GM18505 (cell line): Measurements from ENCODE around the gene IFT88.
A peak's percentile ranks its signal among the peaks of the same experiment; 100 is the strongest.

Experiments
- ATAC-seq: cut with Tn5 transposase; IDR thresholded peaks from one replicate; pipeline ENCODE4 v1.9.1; 2021; ENCODE audit not compliant: unreplicated experiment
- POLR2A ChIP-seq: IDR thresholded peaks from 4 replicates; pipeline ENCODE4 v1.6.1; 2011; ENCODE audit warnings: borderline replicate concordance; ENCODE audit not compliant: insufficient read depth, insufficient read length; ENCODE audit errors: extremely low read depth

Gene IFT88

GRCh38 chr13:20566898-20567874 is at the start of gene IFT88:
Gene IFT88 (plus strand): TSS chr13:20567157. CDS start chr13:20574386, 7,229 bp downstream.
- TF ChIP-seq POLR2A, result peak; percentile 57
- ATAC-seq, result peak; percentile 89

- no peak for ATAC-seq
- TF ChIP-seq POLR2A, result no peak
Observed at GRCh38 chr13:20518660-20519100, 48.3 kb upstream of the IFT88 start.

GRCh38 chr13:20519875-20520274 is 47.1 kb upstream of the IFT88 start:
- no peak for TF ChIP-seq POLR2A
- ATAC-seq, result no peak

GRCh38 chr13:20521364-20522115 is 45.4 kb upstream of the IFT88 start:
- no peak for TF ChIP-seq POLR2A

GRCh38 chr13:20525144-20525600 is 41.8 kb upstream of the IFT88 start:
- no peak for TF ChIP-seq POLR2A
- peak; percentile 1 for ATAC-seq

More at GRCh38 chr13:20521364-20522115, 45.4 kb upstream of the IFT88 start:
- ATAC-seq, result no peak

- ATAC-seq, result peak; percentile 84
- TF ChIP-seq POLR2A, result peak; percentile 57
Observed at GRCh38 chr13:20525601-20526544, 41.1 kb upstream of the IFT88 start, which contains the start of gene CRYL1. Gene CRYL1 (minus strand): TSS chr13:20525857. CDS start chr13:20525794, 63 bp downstream.

GRCh38 chr13:20526664-20527063 is 40.3 kb upstream of the IFT88 start:
- TF ChIP-seq POLR2A, result no peak
- no peak for ATAC-seq

GRCh38 chr13:20528452-20528851 is 38.5 kb upstream of the IFT88 start:
- no peak for ATAC-seq
- no peak for TF ChIP-seq POLR2A

GRCh38 chr13:20534038-20534608 is 32.8 kb upstream of the IFT88 start:
- TF ChIP-seq POLR2A, result no peak
- ATAC-seq, result no peak

GRCh38 chr13:20536992-20537391 is 30.0 kb upstream of the IFT88 start:
- TF ChIP-seq POLR2A, result no peak
- no peak for ATAC-seq

- no peak for ATAC-seq
- no peak for TF ChIP-seq POLR2A
Observed at GRCh38 chr13:20544201-20544923, 22.6 kb upstream of the IFT88 start.

GRCh38 chr13:20546556-20546955 is 20.4 kb upstream of the IFT88 start:
- no peak for TF ChIP-seq POLR2A
- ATAC-seq, result peak; percentile 69

- ATAC-seq, result no peak
- TF ChIP-seq POLR2A, result no peak
Observed at GRCh38 chr13:20547479-20547908, 19.5 kb upstream of the IFT88 start.
